H1 (cell line): ENCODE results near the gene PSAP.

ENCODE experiments used
- EZH2 ChIP-seq: fragments of 200-600 bp; sonication (generic); IDR thresholded peaks from 2 replicates; pipeline ENCODE4 v1.7.1; 2012; ENCODE audit warnings: low read depth, mild to moderate bottlenecking, moderate library complexity, low read length, inconsistent platforms; ENCODE audit not compliant: severe bottlenecking
- JUND ChIP-seq: IDR thresholded peaks from 2 replicates; pipeline ENCODE4 v1.6.1; 2011; ENCODE audit warnings: mild to moderate bottlenecking, improper control_type of control experiment, low read length
- NRF1 ChIP-seq: IDR thresholded peaks from 2 replicates; pipeline ENCODE4 v1.6.1; 2011; ENCODE audit warnings: mild to moderate bottlenecking, low read depth, low read length, improper control_type of control experiment
- POLR2A ChIP-seq, 2 experiments: IDR thresholded peaks; 1 replicate in 1 of 2; 2 replicates in 1 of 2; pipeline ENCODE4 v1.6.1; 2011; ENCODE audit warnings: low read depth in 2 of 2, low read length in 2 of 2, mild to moderate bottlenecking in 2 of 2; ENCODE audit errors: control extremely low read depth in 1 of 2
- TF ChIP-seq, protein P1 (sequence below): IDR thresholded peaks from 2 replicates; pipeline ENCODE4 v1.6.1; 2011; ENCODE audit warnings: low read depth, mild to moderate bottlenecking, low read length; ENCODE audit not compliant: insufficient read depth

DNA sequence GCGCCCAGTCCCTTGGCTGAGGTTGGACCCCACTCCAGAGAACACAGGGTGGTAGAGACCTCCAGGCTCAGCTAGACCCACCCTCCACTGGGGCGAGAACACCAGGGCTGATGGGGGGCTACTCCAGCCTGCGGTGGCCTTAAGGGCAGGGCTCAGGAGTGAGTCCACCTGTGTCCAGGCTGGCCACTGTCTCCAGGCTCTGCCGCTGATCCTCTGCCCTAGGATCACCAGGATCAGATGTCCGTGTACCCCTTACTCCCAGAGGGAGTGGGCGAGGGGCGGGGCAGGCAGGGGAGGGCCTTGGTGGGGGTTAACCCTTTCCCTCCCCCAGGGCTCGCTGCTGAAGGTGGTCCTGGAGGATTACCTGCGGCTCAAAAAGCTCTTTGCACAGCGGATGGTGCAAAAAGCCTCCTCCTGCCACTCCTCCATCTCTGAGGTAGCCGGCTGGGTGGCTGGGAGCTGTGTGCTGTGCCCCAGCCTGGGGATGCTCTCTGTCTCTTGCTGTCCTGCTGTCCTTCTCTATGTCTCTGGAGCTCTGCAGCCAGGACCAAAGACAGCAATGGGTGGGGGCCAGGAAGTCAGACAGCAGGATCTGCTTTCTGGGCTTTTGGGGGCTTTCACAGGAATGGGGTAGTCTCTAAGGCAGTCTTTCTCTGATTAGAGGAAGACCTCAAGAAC lies 38.0 kb downstream of the PSAP start:
- TF ChIP-seq JUND (no peak), NRF1 (no peak), POLR2A (IDR thresholded peaks at IDR 0.05; ENCODE audit: control extremely low read depth in 1 of 2, low read depth in 2 of 2, low read length in 2 of 2) (no peak), EZH2 (no peak)
- TF ChIP-seq, protein P1, sequence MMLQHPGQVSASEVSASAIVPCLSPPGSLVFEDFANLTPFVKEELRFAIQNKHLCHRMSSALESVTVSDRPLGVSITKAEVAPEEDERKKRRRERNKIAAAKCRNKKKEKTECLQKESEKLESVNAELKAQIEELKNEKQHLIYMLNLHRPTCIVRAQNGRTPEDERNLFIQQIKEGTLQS, result no peak
